WTC11 (cell line): ENCODE measurements around the gene ZNF76. TPM values are rescaled to one million over a fixed set of nuclear protein-coding genes. Genes with fewer than 3 reads are reported as not detected.

ENCODE experiments used
- CREM ChIP-seq: sonication (generic); formaldehyde crosslinking; IDR thresholded peaks from 2 replicates; pipeline ENCODE4 v1.8.1; 2022; ENCODE audit warnings: mild to moderate bottlenecking, missing genetic modification reagents, moderate library complexity
- ELF4 ChIP-seq: sonication (generic); formaldehyde crosslinking; IDR thresholded peaks from 2 replicates; pipeline ENCODE4 v1.8.1; 2022; ENCODE audit warnings: low read depth, mild to moderate bottlenecking, moderate library complexity, missing genetic modification reagents
- ESRRA ChIP-seq: sonication (generic); formaldehyde crosslinking; IDR thresholded peaks from 2 replicates; pipeline ENCODE4 v1.8.1; 2022; ENCODE audit warnings: mild to moderate bottlenecking, missing genetic modification reagents, borderline replicate concordance
- FOXK1 ChIP-seq: sonication (generic); formaldehyde crosslinking; IDR thresholded peaks from 2 replicates; pipeline ENCODE4 v1.8.0; 2022; ENCODE audit warnings: mild to moderate bottlenecking, moderate library complexity, missing genetic modification reagents
- GABPB1 ChIP-seq: sonication (generic); formaldehyde crosslinking; IDR thresholded peaks from 2 replicates; pipeline ENCODE4 v1.8.1; 2023; ENCODE audit warnings: mild to moderate bottlenecking, missing genetic modification reagents
- HMGA2 ChIP-seq: fragments of 250-450 bp; sonication (Bioruptor Pico); IDR thresholded peaks from 2 replicates; pipeline ENCODE4 v1.4.0; 2021; ENCODE audit warnings: mild to moderate bottlenecking, moderate library complexity
- JUN ChIP-seq: sonication (generic); formaldehyde crosslinking; IDR thresholded peaks from 2 replicates; pipeline ENCODE4 v1.8.0; 2023; ENCODE audit warnings: mild to moderate bottlenecking, missing genetic modification reagents
- MXD4 ChIP-seq: fragments of 250-450 bp; sonication (Bioruptor Pico); IDR thresholded peaks from 2 replicates; pipeline ENCODE4 v1.8.0; 2021; ENCODE audit warnings: mild to moderate bottlenecking, moderate library complexity, borderline replicate concordance
- NFYB ChIP-seq: sonication (generic); formaldehyde crosslinking; conservative IDR thresholded peaks from 2 replicates; pipeline ENCODE4 v1.8.0; 2022; ENCODE audit warnings: low read depth, missing genetic modification reagents
- NR1H2 ChIP-seq: sonication (generic); formaldehyde crosslinking; IDR thresholded peaks from 2 replicates; pipeline ENCODE4 v1.9.0; 2021; ENCODE audit warnings: mild to moderate bottlenecking, moderate library complexity, missing genetic modification reagents
- NR2C2 ChIP-seq: sonication (generic); formaldehyde crosslinking; IDR thresholded peaks from 2 replicates; pipeline ENCODE4 v1.8.0; 2022; ENCODE audit warnings: mild to moderate bottlenecking, missing genetic modification reagents
- NR3C1 ChIP-seq: sonication (generic); formaldehyde crosslinking; conservative IDR thresholded peaks from 2 replicates; pipeline ENCODE4 v1.8.1; 2023; ENCODE audit warnings: low read depth, mild to moderate bottlenecking, missing genetic modification reagents
- RORB ChIP-seq: fragments of 250-450 bp; sonication (Bioruptor Pico); IDR thresholded peaks from 2 replicates; pipeline ENCODE4 v1.9.0; 2021; ENCODE audit warnings: mild to moderate bottlenecking
- SMAD4 ChIP-seq: sonication (generic); formaldehyde crosslinking; IDR thresholded peaks from 2 replicates; pipeline ENCODE4 v1.8.0; 2022; ENCODE audit warnings: mild to moderate bottlenecking, missing genetic modification reagents
- SOX15 ChIP-seq: fragments of 250-450 bp; sonication (Bioruptor Pico); IDR thresholded peaks from 2 replicates; pipeline ENCODE4 v1.9.0; 2021; ENCODE audit warnings: mild to moderate bottlenecking
- TCF7 ChIP-seq: sonication (generic); formaldehyde crosslinking; IDR thresholded peaks from 2 replicates; pipeline ENCODE4 v1.8.0; 2022; ENCODE audit warnings: mild to moderate bottlenecking, low read depth, missing genetic modification reagents, moderate library complexity
- TP53 ChIP-seq: sonication (generic); formaldehyde crosslinking; IDR thresholded peaks from 2 replicates; pipeline ENCODE4 v1.8.1; 2023; ENCODE audit warnings: mild to moderate bottlenecking, missing genetic modification reagents
- ZNF121 ChIP-seq: sonication (generic); formaldehyde crosslinking; IDR thresholded peaks from 2 replicates; pipeline ENCODE4 v1.8.0; 2023; ENCODE audit warnings: missing genetic modification reagents
- ZNF423 ChIP-seq: fragments of 250-450 bp; sonication (Bioruptor Pico); IDR thresholded peaks from 2 replicates; pipeline ENCODE4 v2.1.2; 2022; ENCODE audit warnings: mild to moderate bottlenecking, moderate library complexity
- total RNA-seq: library from RNA; stranded (reverse); gene quantifications from 3 replicates; pipeline ENCODE4 v1.2.3, GENCODE V29; 2021
- TF ChIP-seq, protein P1 (sequence below): sonication (generic); formaldehyde crosslinking; IDR thresholded peaks from 2 replicates; pipeline ENCODE4 v1.8.0; 2023; ENCODE audit warnings: missing genetic modification reagents, mild to moderate bottlenecking, borderline replicate concordance
- TF ChIP-seq, protein P2 (sequence below): sonication (generic); formaldehyde crosslinking; IDR thresholded peaks from 2 replicates; pipeline ENCODE4 v1.8.0; 2022; ENCODE audit warnings: mild to moderate bottlenecking, missing genetic modification reagents
- TF ChIP-seq, protein P3 (sequence below): sonication (generic); formaldehyde crosslinking; IDR thresholded peaks from 2 replicates; pipeline ENCODE4 v1.8.1; 2023; ENCODE audit warnings: mild to moderate bottlenecking, moderate library complexity, missing genetic modification reagents
- TF ChIP-seq, protein P4 (sequence below): sonication (generic); formaldehyde crosslinking; IDR thresholded peaks from 2 replicates; pipeline ENCODE4 v1.8.1; 2023; ENCODE audit warnings: mild to moderate bottlenecking, missing genetic modification reagents, moderate library complexity
- TF ChIP-seq, protein P5 (sequence below): fragments of 250-450 bp; sonication (Bioruptor Pico); IDR thresholded peaks from 2 replicates; pipeline ENCODE4 v2.1.2; 2022; ENCODE audit warnings: mild to moderate bottlenecking, moderate library complexity
- TF ChIP-seq, protein P6 (sequence below): fragments of 250-450 bp; sonication (Bioruptor Pico); IDR thresholded peaks from 2 replicates; pipeline ENCODE4 v1.9.0; 2021; ENCODE audit warnings: mild to moderate bottlenecking
- TF ChIP-seq, protein P7 (sequence below): sonication (generic); formaldehyde crosslinking; IDR thresholded peaks from 2 replicates; pipeline ENCODE4 v1.8.0; 2023; ENCODE audit warnings: missing genetic modification reagents
- TF ChIP-seq, protein P8 (sequence below): sonication (generic); formaldehyde crosslinking; IDR thresholded peaks from 2 replicates; pipeline ENCODE4 v1.8.1; 2022; ENCODE audit warnings: mild to moderate bottlenecking, moderate library complexity, missing genetic modification reagents

Gene ZNF76
- total RNA-seq, 1 experiment from 2014 or later = 25.8 TPM

DNA sequence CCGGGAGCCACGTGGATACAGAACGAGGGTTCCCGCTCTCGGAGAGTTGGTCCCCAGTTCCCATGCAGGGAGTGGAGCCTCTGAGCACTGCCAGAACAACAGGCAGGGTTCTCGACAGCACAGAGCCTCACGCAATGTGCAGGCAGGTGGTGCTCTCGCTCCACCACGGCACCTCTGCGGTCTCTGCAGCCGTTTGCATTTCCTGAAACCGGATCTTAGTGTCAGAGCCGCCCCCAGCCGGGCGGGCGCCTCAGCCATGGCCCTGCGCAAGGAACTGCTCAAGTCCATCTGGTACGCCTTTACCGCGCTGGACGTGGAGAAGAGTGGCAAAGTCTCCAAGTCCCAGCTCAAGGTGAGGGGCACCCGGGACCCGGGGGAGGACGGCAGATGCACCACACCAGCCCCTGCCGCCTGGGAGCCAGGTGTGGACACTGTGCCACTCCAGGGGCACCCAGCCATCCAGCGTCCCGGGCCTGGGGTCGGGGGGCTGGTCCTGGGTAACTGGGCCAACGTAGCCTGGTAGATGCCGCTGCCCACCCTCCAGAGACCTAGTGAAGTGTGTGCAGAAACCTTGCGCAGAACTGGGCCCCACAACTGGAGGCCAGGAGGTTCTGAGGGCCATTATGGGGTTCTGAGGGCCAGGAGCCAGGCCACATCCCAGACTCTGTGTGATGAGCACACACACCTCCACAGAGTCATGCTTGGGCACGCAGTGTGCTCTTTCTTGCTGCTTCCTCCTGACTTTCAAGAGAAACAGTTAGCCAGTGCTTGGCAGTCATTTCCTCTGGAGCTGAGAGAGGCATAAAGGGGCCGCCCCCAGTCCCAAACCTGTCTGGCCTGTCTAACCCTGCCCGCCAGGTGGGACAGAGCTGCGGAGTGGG, 38.3 kb downstream of the ZNF76 start, which contains the start of gene DEF6 (continued):
- TF ChIP-seq, protein P1, sequence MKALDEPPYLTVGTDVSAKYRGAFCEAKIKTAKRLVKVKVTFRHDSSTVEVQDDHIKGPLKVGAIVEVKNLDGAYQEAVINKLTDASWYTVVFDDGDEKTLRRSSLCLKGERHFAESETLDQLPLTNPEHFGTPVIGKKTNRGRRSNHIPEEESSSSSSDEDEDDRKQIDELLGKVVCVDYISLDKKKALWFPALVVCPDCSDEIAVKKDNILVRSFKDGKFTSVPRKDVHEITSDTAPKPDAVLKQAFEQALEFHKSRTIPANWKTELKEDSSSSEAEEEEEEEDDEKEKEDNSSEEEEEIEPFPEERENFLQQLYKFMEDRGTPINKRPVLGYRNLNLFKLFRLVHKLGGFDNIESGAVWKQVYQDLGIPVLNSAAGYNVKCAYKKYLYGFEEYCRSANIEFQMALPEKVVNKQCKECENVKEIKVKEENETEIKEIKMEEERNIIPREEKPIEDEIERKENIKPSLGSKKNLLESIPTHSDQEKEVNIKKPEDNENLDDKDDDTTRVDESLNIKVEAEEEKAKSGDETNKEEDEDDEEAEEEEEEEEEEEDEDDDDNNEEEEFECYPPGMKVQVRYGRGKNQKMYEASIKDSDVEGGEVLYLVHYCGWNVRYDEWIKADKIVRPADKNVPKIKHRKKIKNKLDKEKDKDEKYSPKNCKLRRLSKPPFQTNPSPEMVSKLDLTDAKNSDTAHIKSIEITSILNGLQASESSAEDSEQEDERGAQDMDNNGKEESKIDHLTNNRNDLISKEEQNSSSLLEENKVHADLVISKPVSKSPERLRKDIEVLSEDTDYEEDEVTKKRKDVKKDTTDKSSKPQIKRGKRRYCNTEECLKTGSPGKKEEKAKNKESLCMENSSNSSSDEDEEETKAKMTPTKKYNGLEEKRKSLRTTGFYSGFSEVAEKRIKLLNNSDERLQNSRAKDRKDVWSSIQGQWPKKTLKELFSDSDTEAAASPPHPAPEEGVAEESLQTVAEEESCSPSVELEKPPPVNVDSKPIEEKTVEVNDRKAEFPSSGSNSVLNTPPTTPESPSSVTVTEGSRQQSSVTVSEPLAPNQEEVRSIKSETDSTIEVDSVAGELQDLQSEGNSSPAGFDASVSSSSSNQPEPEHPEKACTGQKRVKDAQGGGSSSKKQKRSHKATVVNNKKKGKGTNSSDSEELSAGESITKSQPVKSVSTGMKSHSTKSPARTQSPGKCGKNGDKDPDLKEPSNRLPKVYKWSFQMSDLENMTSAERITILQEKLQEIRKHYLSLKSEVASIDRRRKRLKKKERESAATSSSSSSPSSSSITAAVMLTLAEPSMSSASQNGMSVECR (CRISPR knock-in tag) = no peak
- TF ChIP-seq ZNF423 (CRISPR knock-in tag) = no peak
- TF ChIP-seq, protein P2, sequence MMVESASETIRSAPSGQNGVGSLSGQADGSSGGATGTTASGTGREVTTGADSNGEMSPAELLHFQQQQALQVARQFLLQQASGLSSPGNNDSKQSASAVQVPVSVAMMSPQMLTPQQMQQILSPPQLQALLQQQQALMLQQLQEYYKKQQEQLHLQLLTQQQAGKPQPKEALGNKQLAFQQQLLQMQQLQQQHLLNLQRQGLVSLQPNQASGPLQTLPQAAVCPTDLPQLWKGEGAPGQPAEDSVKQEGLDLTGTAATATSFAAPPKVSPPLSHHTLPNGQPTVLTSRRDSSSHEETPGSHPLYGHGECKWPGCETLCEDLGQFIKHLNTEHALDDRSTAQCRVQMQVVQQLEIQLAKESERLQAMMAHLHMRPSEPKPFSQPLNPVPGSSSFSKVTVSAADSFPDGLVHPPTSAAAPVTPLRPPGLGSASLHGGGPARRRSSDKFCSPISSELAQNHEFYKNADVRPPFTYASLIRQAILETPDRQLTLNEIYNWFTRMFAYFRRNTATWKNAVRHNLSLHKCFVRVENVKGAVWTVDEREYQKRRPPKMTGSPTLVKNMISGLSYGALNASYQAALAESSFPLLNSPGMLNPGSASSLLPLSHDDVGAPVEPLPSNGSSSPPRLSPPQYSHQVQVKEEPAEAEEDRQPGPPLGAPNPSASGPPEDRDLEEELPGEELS (CRISPR knock-in tag) = no peak
- TF ChIP-seq NR3C1 (CRISPR knock-in tag) = no peak
- TF ChIP-seq CREM (CRISPR knock-in tag) = peak; percentile 45; the same call in 1 of the 2 replicates
- 0 out of 2 replicates have a peak, but pooled peaks have one; percentile 47 for TF ChIP-seq FOXK1 (CRISPR knock-in tag)
- TF ChIP-seq, protein P3, sequence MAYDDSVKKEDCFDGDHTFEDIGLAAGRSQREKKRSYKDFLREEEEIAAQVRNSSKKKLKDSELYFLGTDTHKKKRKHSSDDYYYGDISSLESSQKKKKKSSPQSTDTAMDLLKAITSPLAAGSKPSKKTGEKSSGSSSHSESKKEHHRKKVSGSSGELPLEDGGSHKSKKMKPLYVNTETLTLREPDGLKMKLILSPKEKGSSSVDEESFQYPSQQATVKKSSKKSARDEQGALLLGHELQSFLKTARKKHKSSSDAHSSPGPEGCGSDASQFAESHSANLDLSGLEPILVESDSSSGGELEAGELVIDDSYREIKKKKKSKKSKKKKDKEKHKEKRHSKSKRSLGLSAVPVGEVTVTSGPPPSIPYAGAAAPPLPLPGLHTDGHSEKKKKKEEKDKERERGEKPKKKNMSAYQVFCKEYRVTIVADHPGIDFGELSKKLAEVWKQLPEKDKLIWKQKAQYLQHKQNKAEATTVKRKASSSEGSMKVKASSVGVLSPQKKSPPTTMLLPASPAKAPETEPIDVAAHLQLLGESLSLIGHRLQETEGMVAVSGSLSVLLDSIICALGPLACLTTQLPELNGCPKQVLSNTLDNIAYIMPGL (CRISPR knock-in tag) = peak; percentile 85; the same call in 1 of the 2 replicates
- no peak for TF ChIP-seq HMGA2 (CRISPR knock-in tag)
- 0 out of 2 replicates have a peak, but pooled peaks have one; percentile 18 for TF ChIP-seq SMAD4 (CRISPR knock-in tag)
- TF ChIP-seq, protein P4, sequence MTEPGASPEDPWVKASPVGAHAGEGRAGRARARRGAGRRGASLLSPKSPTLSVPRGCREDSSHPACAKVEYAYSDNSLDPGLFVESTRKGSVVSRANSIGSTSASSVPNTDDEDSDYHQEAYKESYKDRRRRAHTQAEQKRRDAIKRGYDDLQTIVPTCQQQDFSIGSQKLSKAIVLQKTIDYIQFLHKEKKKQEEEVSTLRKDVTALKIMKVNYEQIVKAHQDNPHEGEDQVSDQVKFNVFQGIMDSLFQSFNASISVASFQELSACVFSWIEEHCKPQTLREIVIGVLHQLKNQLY (CRISPR knock-in tag) = no peak
- TF ChIP-seq MXD4 (CRISPR knock-in tag) = no peak
- no peak; the same call in 1 of the 2 replicates for TF ChIP-seq ZNF121 (CRISPR knock-in tag)
- no peak for TF ChIP-seq TP53 (CRISPR knock-in tag)
- TF ChIP-seq NR2C2 = no peak
- TF ChIP-seq, protein P5, sequence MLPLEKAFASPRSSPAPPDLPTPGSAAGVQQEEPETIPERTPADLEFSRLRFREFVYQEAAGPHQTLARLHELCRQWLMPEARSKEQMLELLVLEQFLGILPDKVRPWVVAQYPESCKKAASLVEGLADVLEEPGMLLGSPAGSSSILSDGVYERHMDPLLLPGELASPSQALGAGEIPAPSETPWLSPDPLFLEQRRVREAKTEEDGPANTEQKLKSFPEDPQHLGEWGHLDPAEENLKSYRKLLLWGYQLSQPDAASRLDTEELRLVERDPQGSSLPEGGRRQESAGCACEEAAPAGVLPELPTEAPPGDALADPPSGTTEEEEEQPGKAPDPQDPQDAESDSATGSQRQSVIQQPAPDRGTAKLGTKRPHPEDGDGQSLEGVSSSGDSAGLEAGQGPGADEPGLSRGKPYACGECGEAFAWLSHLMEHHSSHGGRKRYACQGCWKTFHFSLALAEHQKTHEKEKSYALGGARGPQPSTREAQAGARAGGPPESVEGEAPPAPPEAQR (CRISPR knock-in tag) = no peak
- TF ChIP-seq, protein P6, sequence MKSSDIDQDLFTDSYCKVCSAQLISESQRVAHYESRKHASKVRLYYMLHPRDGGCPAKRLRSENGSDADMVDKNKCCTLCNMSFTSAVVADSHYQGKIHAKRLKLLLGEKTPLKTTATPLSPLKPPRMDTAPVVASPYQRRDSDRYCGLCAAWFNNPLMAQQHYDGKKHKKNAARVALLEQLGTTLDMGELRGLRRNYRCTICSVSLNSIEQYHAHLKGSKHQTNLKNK (CRISPR knock-in tag) = no peak
- TF ChIP-seq TCF7 (CRISPR knock-in tag) = no peak
- no peak for TF ChIP-seq SOX15 (CRISPR knock-in tag)
- TF ChIP-seq, protein P7, sequence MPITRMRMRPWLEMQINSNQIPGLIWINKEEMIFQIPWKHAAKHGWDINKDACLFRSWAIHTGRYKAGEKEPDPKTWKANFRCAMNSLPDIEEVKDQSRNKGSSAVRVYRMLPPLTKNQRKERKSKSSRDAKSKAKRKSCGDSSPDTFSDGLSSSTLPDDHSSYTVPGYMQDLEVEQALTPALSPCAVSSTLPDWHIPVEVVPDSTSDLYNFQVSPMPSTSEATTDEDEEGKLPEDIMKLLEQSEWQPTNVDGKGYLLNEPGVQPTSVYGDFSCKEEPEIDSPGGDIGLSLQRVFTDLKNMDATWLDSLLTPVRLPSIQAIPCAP = peak; percentile 80; the same call in 1 of the 2 replicates
- no peak for TF ChIP-seq ELF4 (CRISPR knock-in tag)
- TF ChIP-seq NFYB = no peak
- TF ChIP-seq GABPB1 (CRISPR knock-in tag) = peak; percentile 81
- no peak for TF ChIP-seq RORB (CRISPR knock-in tag)
- no peak for TF ChIP-seq NR1H2
- TF ChIP-seq JUN = no peak
- TF ChIP-seq, protein P8, sequence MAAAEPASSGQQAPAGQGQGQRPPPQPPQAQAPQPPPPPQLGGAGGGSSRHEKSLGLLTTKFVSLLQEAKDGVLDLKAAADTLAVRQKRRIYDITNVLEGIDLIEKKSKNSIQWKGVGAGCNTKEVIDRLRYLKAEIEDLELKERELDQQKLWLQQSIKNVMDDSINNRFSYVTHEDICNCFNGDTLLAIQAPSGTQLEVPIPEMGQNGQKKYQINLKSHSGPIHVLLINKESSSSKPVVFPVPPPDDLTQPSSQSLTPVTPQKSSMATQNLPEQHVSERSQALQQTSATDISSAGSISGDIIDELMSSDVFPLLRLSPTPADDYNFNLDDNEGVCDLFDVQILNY = no peak
- no peak for TF ChIP-seq ESRRA (CRISPR knock-in tag)
